Measurements from ENCODE around the gene SMIM10.

Gene SMIM10

DNA sequence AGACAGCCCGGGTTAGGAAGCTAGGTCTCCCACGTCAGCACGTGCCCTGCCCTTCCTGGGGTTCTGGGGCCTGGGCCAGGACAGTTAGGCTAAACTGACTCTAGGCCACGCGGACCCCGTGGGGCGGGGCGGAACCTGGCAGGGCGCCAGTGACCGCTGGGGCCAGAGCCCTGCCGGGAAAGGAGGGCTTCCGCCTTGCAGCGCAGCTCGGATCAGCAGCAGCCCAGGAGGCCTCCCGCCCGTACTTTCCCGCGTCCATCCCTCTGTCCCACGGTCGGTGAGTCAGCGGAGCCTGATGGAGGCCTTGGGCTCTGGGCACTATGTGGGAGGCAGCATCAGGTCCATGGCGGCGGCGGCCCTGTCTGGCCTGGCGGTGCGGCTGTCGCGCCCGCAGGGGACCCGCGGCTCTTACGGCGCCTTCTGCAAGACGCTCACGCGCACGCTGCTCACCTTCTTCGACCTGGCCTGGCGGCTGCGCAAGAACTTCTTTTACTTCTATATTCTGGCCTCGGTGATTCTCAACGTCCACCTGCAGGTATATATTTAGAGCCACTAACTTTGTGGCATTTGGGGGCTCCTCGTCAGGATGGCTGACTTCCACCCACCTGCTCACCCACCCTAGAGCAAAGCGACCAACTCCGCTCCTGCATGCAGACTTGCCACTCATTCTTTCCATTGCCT, at the start of gene SMIM10:
Gene SMIM10, plus strand, starts transcription at position 191 of the 681 bp plus-strand sequence. Its CDS starts 105 bp downstream, at position 296.
- TF ChIP-seq YY1 (IDR thresholded peaks at IDR 0.05; ENCODE audit: low read depth) (no peak), NFIC (IDR thresholded peaks at IDR 0.05) (peak; percentile 85), EGR1 (IDR thresholded peaks at IDR 0.05) (no peak)
- TF ChIP-seq, protein P1, sequence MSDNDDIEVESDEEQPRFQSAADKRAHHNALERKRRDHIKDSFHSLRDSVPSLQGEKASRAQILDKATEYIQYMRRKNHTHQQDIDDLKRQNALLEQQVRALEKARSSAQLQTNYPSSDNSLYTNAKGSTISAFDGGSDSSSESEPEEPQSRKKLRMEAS (IDR thresholded peaks at IDR 0.05) = peak; percentile 58

DNA sequence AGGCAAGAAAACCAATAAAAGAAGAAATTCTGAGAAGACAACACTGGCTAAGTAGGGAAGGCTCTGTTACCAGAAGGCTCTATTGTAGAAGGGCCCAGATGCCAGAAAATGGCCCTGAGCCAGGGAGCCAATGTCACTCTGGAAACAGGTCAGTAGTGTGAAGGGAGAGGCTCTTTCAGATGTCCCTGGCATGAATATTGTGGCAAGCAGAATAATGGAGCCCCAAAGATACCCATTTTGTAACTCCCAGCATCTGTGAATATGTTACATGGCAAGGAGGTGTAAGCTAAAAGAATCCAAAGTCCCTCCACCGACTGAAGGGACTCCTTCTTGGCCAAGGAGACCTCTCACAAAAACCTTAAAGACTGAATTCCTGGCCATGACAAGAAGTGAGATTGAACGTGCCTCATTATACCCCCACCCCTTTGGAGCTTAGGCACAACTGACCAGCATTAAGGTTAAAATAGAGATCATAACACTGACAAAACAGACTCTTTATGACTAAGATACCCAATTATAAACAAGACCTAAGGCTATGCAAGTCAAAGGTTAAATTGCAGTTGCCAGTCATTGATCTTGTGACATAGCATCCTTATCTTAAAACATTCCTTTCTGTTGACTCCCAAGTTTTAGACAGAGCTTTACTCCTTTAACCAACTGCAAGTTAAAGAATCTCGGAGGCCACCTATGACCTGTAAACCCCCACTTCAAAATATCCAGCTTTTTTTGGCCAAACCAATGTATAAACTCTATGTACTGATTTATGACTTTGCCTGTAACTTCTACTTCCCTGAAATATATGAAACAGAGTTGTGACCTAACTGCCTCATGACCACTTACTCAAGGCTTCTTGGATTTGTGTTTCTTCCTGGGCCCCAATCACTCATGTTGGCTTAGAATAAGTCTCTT, 42.2 kb upstream of the SMIM10 start:
- TF ChIP-seq CREB1 (IDR thresholded peaks at IDR 0.05; ENCODE audit: low read depth) (no peak), YY1 (IDR thresholded peaks at IDR 0.05; ENCODE audit: low read depth) (no peak), EP300 (IDR thresholded peaks at IDR 0.05; ENCODE audit: borderline replicate concordance) (no peak), EGR1 (IDR thresholded peaks at IDR 0.05) (no peak), TAF1 (IDR thresholded peaks at IDR 0.05; ENCODE audit: low read depth) (no peak), RAD21 (IDR thresholded peaks at IDR 0.05; ENCODE audit: low read depth) (no peak), REST (IDR thresholded peaks at IDR 0.05; ENCODE audit: low read depth) (no peak), TCF12 (IDR thresholded peaks at IDR 0.05; ENCODE audit: low read depth) (no peak), NFIC (IDR thresholded peaks at IDR 0.05) (no peak), TEAD4 (IDR thresholded peaks at IDR 0.05) (no peak), FOXM1 (IDR thresholded peaks at IDR 0.05; ENCODE audit: borderline replicate concordance, low read depth) (no peak), ZBTB7A (IDR thresholded peaks at IDR 0.05; ENCODE audit: low read depth) (no peak), CEBPB (IDR thresholded peaks at IDR 0.05) (no peak)
- TF ChIP-seq, protein P1 (IDR thresholded peaks at IDR 0.05) = no peak
- TF ChIP-seq, protein P2, sequence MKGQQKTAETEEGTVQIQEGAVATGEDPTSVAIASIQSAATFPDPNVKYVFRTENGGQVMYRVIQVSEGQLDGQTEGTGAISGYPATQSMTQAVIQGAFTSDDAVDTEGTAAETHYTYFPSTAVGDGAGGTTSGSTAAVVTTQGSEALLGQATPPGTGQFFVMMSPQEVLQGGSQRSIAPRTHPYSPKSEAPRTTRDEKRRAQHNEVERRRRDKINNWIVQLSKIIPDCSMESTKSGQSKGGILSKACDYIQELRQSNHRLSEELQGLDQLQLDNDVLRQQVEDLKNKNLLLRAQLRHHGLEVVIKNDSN (IDR thresholded peaks at IDR 0.05) = no peak

GRCh38 chrX:134949271-134949670, 41.5 kb upstream of the SMIM10 start:
- TF ChIP-seq YY1 (IDR thresholded peaks at IDR 0.05; ENCODE audit: low read depth) = no peak
- TF ChIP-seq NFIC (IDR thresholded peaks at IDR 0.05) = no peak
- no peak for TF ChIP-seq TEAD4 (IDR thresholded peaks at IDR 0.05)
- TF ChIP-seq TAF1 (IDR thresholded peaks at IDR 0.05; ENCODE audit: low read depth) = no peak
- TF ChIP-seq, protein P2 (IDR thresholded peaks at IDR 0.05) = no peak
- TF ChIP-seq ZBTB7A (IDR thresholded peaks at IDR 0.05; ENCODE audit: low read depth) = no peak
- no peak for TF ChIP-seq RAD21 (IDR thresholded peaks at IDR 0.05; ENCODE audit: low read depth)
- TF ChIP-seq EP300 (IDR thresholded peaks at IDR 0.05; ENCODE audit: borderline replicate concordance) = no peak
- no peak for TF ChIP-seq FOXM1 (IDR thresholded peaks at IDR 0.05; ENCODE audit: borderline replicate concordance, low read depth)
- TF ChIP-seq, protein P1 (IDR thresholded peaks at IDR 0.05) = no peak
- TF ChIP-seq CREB1 (IDR thresholded peaks at IDR 0.05; ENCODE audit: low read depth) = no peak
- no peak for TF ChIP-seq REST (IDR thresholded peaks at IDR 0.05; ENCODE audit: low read depth)
- no peak for TF ChIP-seq TCF12 (IDR thresholded peaks at IDR 0.05; ENCODE audit: low read depth)
- no peak for TF ChIP-seq CEBPB (IDR thresholded peaks at IDR 0.05)
- TF ChIP-seq EGR1 (IDR thresholded peaks at IDR 0.05) = no peak

DNA sequence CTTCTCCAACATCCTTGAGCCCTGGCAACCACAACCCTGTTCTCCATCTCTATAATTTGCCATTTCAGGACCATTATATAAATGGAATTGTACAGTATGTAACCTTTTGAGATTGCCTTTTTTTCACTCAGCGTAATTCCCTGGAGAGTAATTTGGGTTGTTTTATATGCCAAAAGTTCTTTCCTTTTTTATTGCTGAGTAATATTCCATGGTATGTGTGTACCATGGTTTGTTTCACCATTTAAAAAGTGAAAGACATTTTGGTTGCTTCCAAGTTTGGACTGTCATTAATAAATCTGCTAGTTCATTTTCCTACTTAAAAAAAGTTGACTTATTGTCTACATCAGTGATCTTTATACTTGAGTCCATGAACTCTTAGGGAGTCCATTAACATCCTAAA, 33.0 kb upstream of the SMIM10 start:
- TF ChIP-seq RAD21 (IDR thresholded peaks at IDR 0.05; ENCODE audit: low read depth) (no peak), ZBTB7A (IDR thresholded peaks at IDR 0.05; ENCODE audit: low read depth) (no peak), EP300 (IDR thresholded peaks at IDR 0.05; ENCODE audit: borderline replicate concordance) (no peak), FOXM1 (IDR thresholded peaks at IDR 0.05; ENCODE audit: borderline replicate concordance, low read depth) (no peak), CEBPB (IDR thresholded peaks at IDR 0.05) (no peak), NFIC (IDR thresholded peaks at IDR 0.05) (no peak), EGR1 (IDR thresholded peaks at IDR 0.05) (no peak)
- TF ChIP-seq, protein P1 (IDR thresholded peaks at IDR 0.05) = no peak
- TF ChIP-seq, protein P2 (IDR thresholded peaks at IDR 0.05) = no peak
